HepG2 (cell line): ENCODE results near the gene PDYN.

Source experiments
- CBX2 ChIP-seq, 2 experiments: fragments of 200-600 bp in 1 of 2; sonication (generic); formaldehyde crosslinking in 1 of 2; IDR thresholded peaks; 2 replicates each; pipeline versions ENCODE4 v1.7.0 to v1.8.1; 2018 to 2022; ENCODE audit warnings: low read depth in 2 of 2, low read length in 1 of 2, mild to moderate bottlenecking in 1 of 2, missing genetic modification reagents in 1 of 2
- CTCF ChIP-seq: sonication (generic); formaldehyde crosslinking; IDR thresholded peaks from 2 replicates; pipeline ENCODE4 v1.5.0; 2020; ENCODE audit warnings: mild to moderate bottlenecking, missing genetic modification reagents, moderate library complexity
- FOXK2 ChIP-seq: fragments of 450-650 bp; IDR thresholded peaks from 2 replicates; pipeline ENCODE4 v1.6.1; 2016
- HMGXB4 ChIP-seq, 2 experiments: sonication (generic) in 1 of 2; formaldehyde crosslinking in 1 of 2; IDR thresholded peaks; 2 replicates each; pipeline versions ENCODE4 v1.4.0 to v1.6.1; 2018 to 2020; ENCODE audit warnings: missing genetic modification reagents in 2 of 2, borderline replicate concordance in 1 of 2, low read depth in 1 of 2, mild to moderate bottlenecking in 1 of 2, missing biosample characterization in 1 of 2
- MAX ChIP-seq: IDR thresholded peaks from 2 replicates; pipeline ENCODE4 v1.6.1; 2012; ENCODE audit warnings: inconsistent platforms
- NR0B2 ChIP-seq: sonication (generic); formaldehyde crosslinking; IDR thresholded peaks from 2 replicates; pipeline ENCODE4 v1.4.0; 2020; ENCODE audit warnings: mild to moderate bottlenecking, missing genetic modification reagents
- SIN3B ChIP-seq: fragments of 150-350 bp; IDR thresholded peaks from 2 replicates; pipeline ENCODE4 v1.6.1; 2014; ENCODE audit warnings: low read length
- ZNF10 ChIP-seq: sonication (generic); formaldehyde crosslinking; IDR thresholded peaks from 2 replicates; pipeline ENCODE4 v1.4.0; 2020; ENCODE audit warnings: mild to moderate bottlenecking, low read depth, missing genetic modification reagents, borderline replicate concordance
- ZNF3 ChIP-seq: IDR thresholded peaks from 2 replicates; pipeline ENCODE4 v1.7.0; 2017; ENCODE audit warnings: inconsistent platforms
- ZNF776 ChIP-seq: sonication (generic); formaldehyde crosslinking; IDR thresholded peaks from 2 replicates; pipeline ENCODE4 v1.4.0; 2020; ENCODE audit warnings: mild to moderate bottlenecking, missing genetic modification reagents
- ZSCAN22 ChIP-seq: sonication (generic); formaldehyde crosslinking; IDR thresholded peaks from 2 replicates; pipeline ENCODE4 v1.4.0; 2020; ENCODE audit warnings: mild to moderate bottlenecking, missing genetic modification reagents

GRCh38 chr20:1932971-1933370, 60.9 kb downstream of the PDYN start:
- TF ChIP-seq NR0B2 = no peak
- TF ChIP-seq CTCF (CRISPR knock-in tag) = no peak
- TF ChIP-seq MAX = no peak
- no peak for TF ChIP-seq ZNF10
- TF ChIP-seq FOXK2 = no peak
- no peak for TF ChIP-seq ZSCAN22
- TF ChIP-seq CBX2 (IDR thresholded peaks at IDR 0.05; ENCODE audit: low read depth, low read length) = no peak
- no peak for TF ChIP-seq CBX2 (CRISPR knock-in tag; IDR thresholded peaks at IDR 0.05; ENCODE audit: low read depth)
- no peak for TF ChIP-seq ZNF3
- no peak for TF ChIP-seq HMGXB4 (CRISPR knock-in tag; IDR thresholded peaks at IDR 0.05; ENCODE audit: borderline replicate concordance in 1 of 2, low read depth in 1 of 2)
- TF ChIP-seq SIN3B = no peak
- no peak for TF ChIP-seq ZNF776 (CRISPR knock-in tag)
